WTC11 (cell line): Measurements from ENCODE around the gene DYNC1I1.

Experiments
- CBFB ChIP-seq: sonication (generic); formaldehyde crosslinking; IDR thresholded peaks from 2 replicates; pipeline ENCODE4 v1.8.1; 2022; ENCODE audit warnings: mild to moderate bottlenecking, low read depth, missing genetic modification reagents
- CREB1 ChIP-seq: sonication (generic); formaldehyde crosslinking; IDR thresholded peaks from 2 replicates; pipeline ENCODE4 v1.8.0; 2023; ENCODE audit warnings: mild to moderate bottlenecking, missing genetic modification reagents
- CREM ChIP-seq: sonication (generic); formaldehyde crosslinking; IDR thresholded peaks from 2 replicates; pipeline ENCODE4 v1.8.1; 2022; ENCODE audit warnings: mild to moderate bottlenecking, missing genetic modification reagents, moderate library complexity
- CTCF ChIP-seq: fragments of 200-600 bp; IDR thresholded peaks from 2 replicates; pipeline ENCODE4 v1.8.0; 2022; ENCODE audit warnings: antibody characterized with exemption
- GTF2I ChIP-seq: fragments of 250-450 bp; sonication (Bioruptor Pico); conservative IDR thresholded peaks from 2 replicates; pipeline ENCODE4 v1.4.0; 2021; ENCODE audit warnings: mild to moderate bottlenecking
- IRF2 ChIP-seq: sonication (generic); formaldehyde crosslinking; IDR thresholded peaks from 2 replicates; pipeline ENCODE4 v1.8.0; 2022; ENCODE audit warnings: low read depth, missing genetic modification reagents, borderline replicate concordance
- JUN ChIP-seq: sonication (generic); formaldehyde crosslinking; IDR thresholded peaks from 2 replicates; pipeline ENCODE4 v1.8.0; 2023; ENCODE audit warnings: mild to moderate bottlenecking, missing genetic modification reagents
- MXD4 ChIP-seq: fragments of 250-450 bp; sonication (Bioruptor Pico); IDR thresholded peaks from 2 replicates; pipeline ENCODE4 v1.8.0; 2021; ENCODE audit warnings: mild to moderate bottlenecking, moderate library complexity, borderline replicate concordance
- NFATC4 ChIP-seq: fragments of 250-450 bp; sonication (Bioruptor Pico); IDR thresholded peaks from 2 replicates; pipeline ENCODE4 v1.9.0; 2021; ENCODE audit warnings: mild to moderate bottlenecking
- OVOL2 ChIP-seq: fragments of 250-450 bp; sonication (Bioruptor Pico); IDR thresholded peaks from 2 replicates; pipeline ENCODE4 v1.9.0; 2021; ENCODE audit warnings: mild to moderate bottlenecking, borderline replicate concordance
- ZNF121 ChIP-seq: sonication (generic); formaldehyde crosslinking; IDR thresholded peaks from 2 replicates; pipeline ENCODE4 v1.8.0; 2023; ENCODE audit warnings: missing genetic modification reagents
- ZNF416 ChIP-seq: fragments of 250-450 bp; sonication (Bioruptor Pico); IDR thresholded peaks from 2 replicates; pipeline ENCODE4 v1.9.0; 2021; ENCODE audit warnings: mild to moderate bottlenecking, inconsistent platforms
- ZNF423 ChIP-seq: fragments of 250-450 bp; sonication (Bioruptor Pico); IDR thresholded peaks from 2 replicates; pipeline ENCODE4 v2.1.2; 2022; ENCODE audit warnings: mild to moderate bottlenecking, moderate library complexity
- TF ChIP-seq, protein P1 (sequence below): sonication (generic); formaldehyde crosslinking; conservative IDR thresholded peaks from 2 replicates; pipeline ENCODE4 v1.8.1; 2022; ENCODE audit warnings: mild to moderate bottlenecking, missing genetic modification reagents

DNA sequence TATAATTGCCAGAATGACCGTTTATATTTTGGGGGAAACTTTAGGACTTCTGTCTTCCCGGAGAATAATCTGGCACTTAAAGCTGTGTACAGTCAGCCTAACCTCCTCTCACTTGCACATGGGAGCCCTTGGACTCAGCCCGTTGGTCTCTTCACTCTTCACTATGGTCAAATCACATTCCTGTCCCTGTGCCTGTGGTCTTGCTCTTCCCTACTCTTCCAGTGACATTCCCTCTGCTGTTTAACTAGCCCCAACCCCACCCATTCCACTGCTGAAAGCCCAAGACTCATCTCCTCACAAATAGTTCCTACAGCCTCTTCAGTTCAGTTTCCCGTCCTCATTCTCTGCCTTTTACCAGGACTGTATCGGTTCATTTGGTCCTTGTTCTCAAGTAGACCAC lies 135.0 kb downstream of the DYNC1I1 start:
- TF ChIP-seq CREM (CRISPR knock-in tag) (no peak), NFATC4 (CRISPR knock-in tag) (no peak), IRF2 (CRISPR knock-in tag) (no peak), CREB1 (no peak), CBFB (CRISPR knock-in tag) (no peak), CTCF (no peak), ZNF416 (CRISPR knock-in tag) (no peak), ZNF121 (CRISPR knock-in tag) (no peak), GTF2I (CRISPR knock-in tag) (no peak), ZNF423 (CRISPR knock-in tag) (no peak), OVOL2 (CRISPR knock-in tag) (no peak), JUN (CRISPR knock-in tag) (no peak), MXD4 (no peak)
- TF ChIP-seq, protein P1, sequence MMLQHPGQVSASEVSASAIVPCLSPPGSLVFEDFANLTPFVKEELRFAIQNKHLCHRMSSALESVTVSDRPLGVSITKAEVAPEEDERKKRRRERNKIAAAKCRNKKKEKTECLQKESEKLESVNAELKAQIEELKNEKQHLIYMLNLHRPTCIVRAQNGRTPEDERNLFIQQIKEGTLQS (CRISPR knock-in tag) = no peak
